ENCODE results near the gene HDAC5. TPM values are rescaled to one million over a fixed set of nuclear protein-coding genes. Genes with fewer than 3 reads are reported as not detected.

HDAC5 gene
- total and polyA plus RNA-seq, 2 of the 8 experiments (the other 6 are each of a cell fraction or from before 2014, with no cell fraction given), result 48.5 to 54.4 TPM

- Histone ChIP-seq H4K8ac (ENCODE audit: extremely low read depth, insufficient read depth, low read length) (no peak overlapping the region), H3K27me3 (replicated peaks in 1 of 4; ENCODE audit: control insufficient read depth in 3 of 4, extremely low read depth in 1 of 4, insufficient read depth in 3 of 4, low read length in 3 of 4) (no peaks in the 10 kb centered on the region), H3K27ac (ENCODE audit: low read depth, low read length) (peak overlapping the region; percentile 70; the same call in 1 of the 2 replicates), H2BK5ac (ENCODE audit: low read depth, low read length) (peak overlapping the region; percentile 41; the same call in 1 of the 2 replicates), H3K9ac (replicated peaks in 1 of 4; ENCODE audit: extremely low read depth in 1 of 4, low read depth in 3 of 4, low read length in 3 of 4) (peak overlapping the region; percentile 36 to 60 (median 40); a peak in 6 of 7 replicates), H2AK5ac (ENCODE audit: low read depth, low read length) (no peak overlapping the region), H3K4ac (replicated peaks; ENCODE audit: insufficient read length, low read depth, low read length) (no peak overlapping the region), H4K20me1 (replicated peaks in 1 of 2; ENCODE audit: control insufficient read depth in 1 of 2, insufficient read depth in 2 of 2, low read length in 2 of 2) (peaks cover 0 to 4% of the 10 kb centered on the region in 2 experiments), H2BK20ac (ENCODE audit: low read length) (no peak overlapping the region), H3K79me1 (ENCODE audit: low read depth, low read length) (no peaks in the 10 kb centered on the region), H3K14ac (ENCODE audit: insufficient read length) (no peak overlapping the region), H4K91ac (replicated peaks; ENCODE audit: insufficient read length, low read length) (no peak overlapping the region), H3K18ac (ENCODE audit: extremely low read depth, low read length) (no peak overlapping the region; the same call in 1 of the 2 replicates), H3K4me2 (ENCODE audit: insufficient read depth in 1 of 2, low read depth in 2 of 2, low read length in 2 of 2) (peak overlapping the region; percentile 77 to 82), H3K9me3 (ENCODE audit: insufficient read depth in 2 of 2, low read depth in 1 of 2, low read length in 1 of 2) (no peaks in the 10 kb centered on the region), H3K4me1 (replicated peaks in 1 of 4; ENCODE audit: control insufficient read depth in 3 of 4, insufficient read depth in 4 of 4, low read length in 3 of 4) (peaks cover 0 to 4% (median under 1%) of the 10 kb centered on the region in 4 experiments; a peak in 4 of 7 replicates), H3K56ac (replicated peaks; ENCODE audit: insufficient read length, low read depth, low read length) (no peak overlapping the region), H3K4me3 (ENCODE audit: extremely low read depth in 1 of 4, insufficient read depth in 2 of 4, low read depth in 3 of 4, low read length in 4 of 4) (peak overlapping the region; percentile 42 to 84 (median 52)), H2AFZ (ENCODE audit: low read length) (no peak overlapping the region), H3K36me3 (ENCODE audit: control insufficient read depth in 2 of 4, insufficient read depth in 4 of 4, low read length in 3 of 4) (peaks cover 4 to 9% (median 6%) of the 10 kb centered on the region in 4 experiments; a peak in 5 of 8 replicates), H3K23ac (ENCODE audit: insufficient read length) (no peak overlapping the region), H4K5ac (ENCODE audit: insufficient read length, low read depth, low read length) (peak overlapping the region; percentile 8), H2BK120ac (replicated peaks; ENCODE audit: low read depth, low read length) (no peak overlapping the region), H2BK15ac (ENCODE audit: low read length) (no peak overlapping the region), H3K23me2 (ENCODE audit: low read depth, low read length) (peaks cover 13% of the 10 kb centered on the region), H2BK12ac (ENCODE audit: low read depth, low read length) (no peak overlapping the region), H3K79me2 (ENCODE audit: control insufficient read depth in 1 of 2, insufficient read depth in 2 of 2, low read length in 2 of 2) (peaks cover 10 to 30% of the 10 kb centered on the region in 2 experiments)
- 1% methylated on average over 7 of the region's 7 CpGs; no CpG with 5 or more reads in 1 of the 2 experiments for WGBS, 2 experiments (ENCODE audit: extremely low coverage in 1 of 2, insufficient coverage in 1 of 2, insufficient read length in 1 of 2, insufficient replicate concordance in 2 of 2, low coverage in 1 of 2, low lambda C conversion rate in 2 of 2, missing lambda C conversion rate in 1 of 2)
- FAIRE-seq (no peak), DNase-seq (ENCODE audit: low read depth in 1 of 2, low spot score in 2 of 2) (no peak)
- TF ChIP-seq YY1 (IDR thresholded peaks at IDR 0.05; ENCODE audit: low read depth, low read length) (no peak), CEBPB (IDR thresholded peaks at IDR 0.05; ENCODE audit: low read depth, low read length) (peak; percentile 4; the same call in 1 of the 2 replicates), TAF7 (optimal IDR thresholded peaks at IDR 0.05; ENCODE audit: borderline replicate concordance, low read depth, low read length) (peak; percentile 82), KDM4A (IDR thresholded peaks at IDR 0.05; ENCODE audit: low read depth, low read length, severe bottlenecking) (peak; percentile 15), POLR2AphosphoS5 (IDR thresholded peaks at IDR 0.05; ENCODE audit: low read depth, low read length) (peak; percentile 52)
- POLR2A ChIA-PET (ENCODE audit: partially characterized antibody), result interaction anchor here (0.6 to 4.2 kb wide), 8 partner anchors 13 to 91 kb away, joined by 3 to 33 read pairs (median 4); partner anchors contain the start of genes HDAC5 and TMEM101
- CTCF ChIA-PET (ENCODE audit: partially characterized antibody), result interaction anchor here (0.6 to 7.1 kb wide), 5 partner anchors 16 to 81 kb away, joined by 3 to 71 read pairs (median 5); no protein-coding TSS in a partner anchor
These were observed 53.4 kb downstream of the HDAC5 start for GRCh38 chr17:44069974-44070454.

Data from H1 (cell line).